ENCODE results near the gene EYA2.

The EYA2 gene

DNA sequence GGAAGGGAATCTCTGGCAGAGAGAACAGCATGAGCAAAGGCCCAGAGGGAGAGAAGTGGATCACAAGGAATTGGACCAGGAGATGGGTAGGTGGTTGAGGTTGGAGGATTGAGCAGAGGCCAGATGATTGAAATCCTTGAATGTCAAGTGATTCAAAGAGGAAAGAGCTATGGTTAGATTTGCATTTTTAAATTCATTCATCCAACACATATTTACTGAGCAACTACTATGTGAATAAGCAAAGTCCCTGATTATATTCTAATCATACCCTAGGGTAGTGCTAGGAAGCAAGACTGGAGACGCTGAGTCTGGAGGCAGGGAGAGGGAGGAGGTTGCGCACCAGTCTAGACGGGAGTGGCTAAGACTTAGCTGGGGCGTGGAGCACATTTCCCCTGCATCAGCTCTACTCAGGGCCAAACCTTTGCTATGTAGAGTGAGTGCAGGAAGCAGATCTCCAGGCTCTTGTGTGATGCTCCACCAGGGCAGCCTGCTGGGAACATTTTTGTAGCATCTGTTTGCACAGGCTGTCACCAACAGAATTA lies 40.2 kb downstream of the EYA2 start:
- no peak for FAIRE-seq

- FAIRE-seq, result no peak
These were observed 40.9 kb downstream of the EYA2 start for GRCh38 chr20:46935394-46936017.

DNA sequence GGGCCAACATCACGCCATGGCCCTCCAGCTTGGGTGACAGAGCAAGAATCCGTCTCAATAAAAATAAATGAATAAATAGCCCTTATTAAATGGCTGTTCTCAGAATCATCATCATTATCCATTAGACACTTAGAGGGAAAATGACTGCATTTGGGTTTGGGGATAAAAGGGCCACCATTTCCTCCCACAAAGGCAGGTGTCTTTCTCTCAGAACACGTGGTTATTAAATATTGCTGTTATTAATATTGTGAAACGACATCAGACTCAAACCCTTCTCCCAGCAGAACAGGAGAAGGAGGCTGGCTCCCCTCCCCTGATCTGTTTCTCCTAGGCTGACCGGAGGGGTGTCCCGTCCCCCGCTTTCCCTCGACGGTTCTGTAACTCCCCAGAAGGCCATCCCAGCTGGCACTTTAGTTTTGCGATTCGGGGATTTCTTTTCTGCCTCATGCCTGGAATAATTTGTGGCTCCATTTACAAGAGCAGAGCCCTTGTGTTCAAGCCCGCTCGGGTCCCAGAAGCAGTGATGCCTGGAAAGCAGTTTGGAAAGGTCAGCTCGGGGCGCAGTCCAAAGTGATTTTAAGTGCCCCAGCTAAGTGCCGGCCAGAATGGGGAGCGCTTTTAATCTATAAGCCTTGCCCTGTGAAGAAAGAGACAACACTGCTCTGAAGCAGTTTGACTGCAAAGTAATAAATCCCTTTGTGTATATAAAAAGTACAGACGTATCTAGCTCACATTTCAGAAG lies 41.9 kb downstream of the EYA2 start:
- no peak for FAIRE-seq

DNA sequence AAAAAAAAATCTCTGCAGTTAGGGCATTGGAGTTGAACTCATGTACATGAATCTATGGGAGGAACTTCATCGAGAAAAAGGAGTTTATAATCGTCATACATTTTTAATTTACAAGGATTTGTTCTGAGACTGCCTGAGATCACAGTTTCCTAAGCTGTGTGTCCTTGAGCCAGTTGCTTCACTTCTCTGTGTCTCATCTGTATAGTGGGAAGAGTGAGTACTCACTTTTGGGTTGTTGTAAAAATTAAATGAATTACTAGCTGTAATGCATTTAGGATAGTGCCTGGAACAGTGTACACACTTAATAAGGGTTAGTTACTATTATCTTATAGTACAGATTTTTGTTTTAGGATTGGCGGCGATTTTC lies 42.5 kb downstream of the EYA2 start:
- FAIRE-seq, result no peak

- no peak for FAIRE-seq
These were observed 43.0 kb downstream of the EYA2 start for GRCh38 chr20:46937533-46938226.

- FAIRE-seq, result no peak
These were observed 43.8 kb downstream of the EYA2 start for GRCh38 chr20:46938434-46938833.

GRCh38 chr20:46939031-46939965 lies 44.7 kb downstream of the EYA2 start:
- FAIRE-seq, result no peak

DNA sequence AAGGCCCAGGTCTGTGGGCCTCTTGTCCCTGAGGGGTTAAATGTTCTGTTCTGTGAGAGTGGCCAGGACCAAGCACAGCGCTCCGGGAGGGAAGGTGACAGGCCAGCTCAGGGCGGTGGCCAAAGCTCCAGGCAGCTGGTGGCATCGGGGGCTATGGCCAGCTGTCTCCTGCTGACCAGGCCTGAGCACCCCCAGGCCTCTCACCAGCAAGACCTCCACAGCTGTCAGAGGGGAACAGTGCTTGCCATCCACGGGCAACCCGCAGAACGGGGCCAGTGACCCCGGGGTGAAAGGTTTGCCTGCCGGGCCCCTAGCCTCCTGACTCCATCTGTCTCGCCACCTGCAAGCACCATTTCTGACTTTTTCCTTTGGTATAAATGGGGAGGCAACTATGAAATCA lies 46.0 kb downstream of the EYA2 start:
- no peak for FAIRE-seq

GRCh38 chr20:46941404-46941803 lies 46.8 kb downstream of the EYA2 start:
- FAIRE-seq, result no peak

- FAIRE-seq, result no peak
These were observed 49.4 kb downstream of the EYA2 start for GRCh38 chr20:46943861-46944591.

- no peak for FAIRE-seq
These were observed 50.8 kb downstream of the EYA2 start for GRCh38 chr20:46945465-46945864.

- FAIRE-seq, result no peak
These were observed 51.6 kb downstream of the EYA2 start for GRCh38 chr20:46946181-46946624.

GRCh38 chr20:46946796-46947195 lies 52.2 kb downstream of the EYA2 start:
- FAIRE-seq, result no peak

DNA sequence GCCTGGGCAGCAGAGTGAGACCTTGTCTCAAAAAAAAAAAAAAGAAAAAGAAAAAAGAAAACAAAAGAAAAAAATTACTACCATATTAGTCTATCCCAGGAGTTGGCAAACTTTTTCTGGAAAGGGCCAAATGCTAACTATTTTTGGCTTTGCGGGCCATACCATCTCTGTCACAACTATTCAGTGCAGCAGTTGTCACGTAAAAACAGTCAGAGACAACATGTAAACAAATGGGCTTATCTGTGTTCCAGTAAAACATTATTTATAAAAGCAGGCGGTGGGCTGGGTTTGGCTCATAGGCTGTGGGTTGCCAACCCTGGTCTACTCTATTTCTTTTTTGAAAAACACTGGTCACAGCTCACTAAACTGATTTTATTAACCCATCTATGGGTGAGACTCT lies 53.4 kb downstream of the EYA2 start:
- no peak for FAIRE-seq

DNA sequence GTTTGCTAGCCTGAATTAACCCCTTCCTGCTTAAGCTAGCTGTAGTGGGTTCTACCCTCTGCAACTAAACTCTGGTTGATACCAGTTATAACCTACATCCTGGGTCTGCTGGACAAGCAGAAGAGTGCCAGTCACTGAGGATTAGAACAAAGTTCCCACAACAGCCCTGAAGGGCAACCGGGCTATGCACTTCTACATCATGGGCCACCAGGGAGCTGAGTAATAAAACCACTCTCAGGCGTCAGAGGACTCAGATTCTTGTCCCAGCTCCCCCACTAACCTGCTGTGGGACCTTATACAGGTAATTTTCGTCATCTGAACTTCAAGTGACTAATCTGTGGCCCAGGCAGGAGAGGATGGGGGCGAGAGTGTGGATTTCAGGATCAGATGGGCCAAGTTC lies 56.8 kb downstream of the EYA2 start:
- no peak for FAIRE-seq

- FAIRE-seq, result no peak
These were observed 57.3 kb downstream of the EYA2 start for GRCh38 chr20:46951840-46952497.

GRCh38 chr20:46953596-46953995 lies 59.0 kb downstream of the EYA2 start:
- no peak for FAIRE-seq

DNA sequence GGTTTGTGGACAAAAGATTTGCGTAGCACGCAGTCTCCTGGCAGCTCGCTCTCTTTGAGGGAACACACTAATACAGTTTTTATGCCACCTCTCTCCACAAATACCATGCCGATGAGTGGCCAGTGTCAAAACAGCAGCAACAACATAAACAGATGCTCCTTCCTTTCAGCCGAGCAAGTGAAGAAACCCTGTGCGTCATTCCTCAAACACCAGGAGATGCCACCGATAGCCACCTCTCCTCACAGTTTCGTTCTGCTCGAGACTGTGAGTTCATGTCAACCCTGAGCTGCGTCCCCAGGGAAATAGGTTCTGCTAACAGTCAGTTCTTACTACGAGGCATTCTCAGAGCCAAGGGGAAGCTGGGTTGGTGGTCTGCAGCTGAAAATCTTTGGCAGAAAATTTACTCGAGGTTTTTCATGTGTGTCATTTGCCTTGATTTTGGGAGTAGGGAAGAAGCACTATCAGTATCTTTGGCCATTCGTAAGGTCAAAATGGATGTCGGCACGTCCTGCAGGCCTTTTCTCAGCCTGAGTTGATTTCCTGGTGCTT lies 59.9 kb downstream of the EYA2 start:
- no peak for FAIRE-seq

DNA sequence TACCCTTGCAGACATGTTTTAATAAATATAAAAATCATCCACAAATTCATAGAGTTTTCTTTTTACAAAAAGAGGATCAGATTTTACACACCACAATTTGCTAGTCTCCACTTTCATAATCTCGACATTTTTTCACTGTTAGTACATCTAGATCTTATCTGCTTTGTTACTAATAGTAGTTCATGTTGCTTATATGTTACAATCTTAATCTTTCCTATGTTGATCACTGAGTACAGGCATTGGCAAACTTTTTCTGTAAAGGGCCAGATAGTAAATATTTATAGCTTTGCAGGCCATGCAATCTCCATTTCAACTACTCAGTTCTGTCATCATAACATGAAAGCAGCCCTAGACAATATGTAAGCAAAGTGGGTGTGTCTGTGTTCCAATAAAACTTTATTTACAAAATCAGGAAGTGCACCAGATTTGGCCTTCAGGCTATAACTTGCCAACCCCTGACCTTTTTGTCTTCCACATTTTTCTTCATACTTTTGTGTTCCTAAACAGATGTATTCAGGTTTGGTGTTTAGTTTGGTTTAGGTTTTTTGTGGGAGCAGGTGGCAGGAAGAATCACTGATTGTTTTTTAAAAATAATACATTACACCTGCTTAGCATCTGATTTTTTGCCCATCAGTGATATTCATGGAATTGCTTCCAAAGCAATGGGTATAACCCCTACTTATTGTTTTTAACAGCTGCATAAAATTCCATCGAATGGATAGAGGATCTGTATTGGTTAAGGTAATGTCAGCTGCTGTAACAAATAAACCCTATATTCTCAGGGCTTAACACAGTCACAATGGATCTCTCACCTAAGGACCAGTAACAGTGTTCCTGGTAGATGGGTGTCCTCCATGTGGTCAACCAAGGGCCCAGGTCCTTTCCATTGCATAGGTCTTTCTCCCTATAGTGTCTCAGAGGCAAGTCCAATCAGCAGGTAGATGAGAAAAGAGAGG lies 61.2 kb downstream of the EYA2 start:
- no peak for FAIRE-seq
